Activated CD4-positive, alpha-beta T cell treated with anti-CD3 and anti-CD28 coated beads, Interleukin-10, Interleukin-2, amounts not matched to agents 100 ng/mL and 50 ng/mL, durations not matched to agents 16 hours and 8 hours (primary cell): ENCODE results near the gene MED15.
A peak's percentile ranks its signal among the peaks of the same experiment; 100 is the strongest.
"Not testable (repeated sequence)": the region's sequence is repeated elsewhere in the genome, so short reads cannot be mapped to it uniquely, and the experiment has no call there.

Experiments
- DNase-seq: peaks from one replicate; pipeline ENCODE4 v3.0.0-alpha.2; 2020

Gene MED15

DNA sequence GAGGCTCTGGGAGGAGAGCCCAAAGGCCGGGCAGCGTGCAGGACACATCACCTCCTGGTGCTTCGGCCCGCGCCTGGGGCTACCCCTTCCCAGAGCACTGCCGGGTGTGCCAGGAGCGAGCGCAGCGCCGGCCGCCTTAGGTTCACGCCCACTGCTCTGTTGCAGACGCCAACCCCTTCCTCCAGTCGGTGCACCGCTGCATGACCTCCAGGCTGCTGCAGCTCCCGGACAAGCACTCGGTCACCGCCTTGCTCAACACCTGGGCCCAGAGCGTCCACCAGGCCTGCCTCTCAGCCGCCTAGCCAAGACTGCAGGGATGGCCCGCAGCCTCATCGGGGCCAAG lies 79.0 kb downstream of the MED15 start:
- no peak for DNase-seq

DNA sequence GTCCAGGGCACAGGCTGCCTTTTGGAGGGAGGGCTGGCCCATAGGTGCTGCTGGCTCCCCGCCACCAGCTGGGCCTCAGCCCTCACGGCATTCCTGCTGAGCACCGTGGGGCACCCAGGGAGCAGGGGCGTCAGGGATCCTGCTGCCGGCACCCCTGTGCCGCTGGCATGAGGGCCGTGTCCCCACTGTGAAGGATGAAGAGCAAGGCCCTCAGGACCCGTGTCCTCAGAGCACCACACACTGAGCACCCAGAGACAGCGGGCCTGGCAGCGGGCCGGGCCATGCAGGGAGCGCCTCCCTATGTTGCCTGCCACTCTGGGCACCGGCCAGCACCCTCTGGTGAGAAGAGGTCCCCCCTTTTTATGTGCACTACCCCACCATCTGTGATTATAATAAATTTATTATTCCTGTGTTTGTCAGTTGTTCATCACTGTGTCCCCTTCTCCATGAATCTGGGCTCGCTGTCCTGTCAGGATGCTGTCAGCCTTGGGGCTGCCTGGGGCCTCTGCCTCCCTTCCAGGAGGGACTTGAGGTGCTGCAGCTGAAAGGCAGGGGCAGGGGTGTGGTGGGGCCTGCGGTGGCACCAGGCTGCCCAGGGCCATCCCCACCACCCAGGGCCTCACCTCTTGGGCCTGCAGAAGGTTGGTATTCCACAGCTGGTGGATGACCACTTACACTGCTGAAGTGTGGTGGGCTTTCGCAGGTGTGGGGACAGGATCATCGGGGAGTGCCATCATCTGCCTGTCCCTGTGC lies 80.0 kb downstream of the MED15 start:
- DNase-seq, result no peak

DNA sequence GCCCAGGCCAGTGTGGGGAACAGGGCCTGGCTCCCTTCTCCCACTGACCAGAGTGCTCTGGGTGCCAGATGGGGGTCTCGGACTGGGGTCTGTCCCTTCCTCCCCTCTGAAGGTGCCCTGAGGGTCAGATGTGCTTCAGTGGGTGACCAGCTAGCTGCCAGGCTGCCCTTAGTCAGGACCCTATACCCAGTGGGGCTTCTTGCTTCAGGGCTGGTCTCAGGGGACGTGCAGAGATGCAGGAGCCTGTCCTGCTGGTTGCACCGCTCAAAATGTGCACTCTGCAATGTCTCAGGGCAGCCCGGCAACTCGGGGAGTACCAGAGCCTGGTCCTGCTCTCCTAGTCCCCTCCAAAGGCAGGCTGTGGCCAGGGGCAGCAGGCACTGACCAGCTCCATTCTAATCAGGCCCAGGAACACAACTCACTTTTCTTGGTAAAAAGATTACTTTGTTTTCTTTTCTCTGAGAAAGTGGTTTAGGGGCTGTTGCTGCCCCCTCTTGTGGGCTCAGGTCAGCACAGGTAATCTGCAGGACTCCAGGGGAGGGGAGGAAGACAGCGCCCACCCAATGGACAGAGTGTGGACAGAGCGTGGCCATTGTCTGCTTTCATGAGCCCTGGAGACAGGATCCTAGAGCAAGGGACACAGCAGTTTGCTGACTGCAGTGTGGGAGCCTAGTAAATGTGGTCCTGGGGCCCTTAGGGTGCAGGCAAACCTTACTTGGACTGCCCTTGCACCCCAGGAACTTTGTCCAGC lies 80.9 kb downstream of the MED15 start:
- no peak for DNase-seq

DNA sequence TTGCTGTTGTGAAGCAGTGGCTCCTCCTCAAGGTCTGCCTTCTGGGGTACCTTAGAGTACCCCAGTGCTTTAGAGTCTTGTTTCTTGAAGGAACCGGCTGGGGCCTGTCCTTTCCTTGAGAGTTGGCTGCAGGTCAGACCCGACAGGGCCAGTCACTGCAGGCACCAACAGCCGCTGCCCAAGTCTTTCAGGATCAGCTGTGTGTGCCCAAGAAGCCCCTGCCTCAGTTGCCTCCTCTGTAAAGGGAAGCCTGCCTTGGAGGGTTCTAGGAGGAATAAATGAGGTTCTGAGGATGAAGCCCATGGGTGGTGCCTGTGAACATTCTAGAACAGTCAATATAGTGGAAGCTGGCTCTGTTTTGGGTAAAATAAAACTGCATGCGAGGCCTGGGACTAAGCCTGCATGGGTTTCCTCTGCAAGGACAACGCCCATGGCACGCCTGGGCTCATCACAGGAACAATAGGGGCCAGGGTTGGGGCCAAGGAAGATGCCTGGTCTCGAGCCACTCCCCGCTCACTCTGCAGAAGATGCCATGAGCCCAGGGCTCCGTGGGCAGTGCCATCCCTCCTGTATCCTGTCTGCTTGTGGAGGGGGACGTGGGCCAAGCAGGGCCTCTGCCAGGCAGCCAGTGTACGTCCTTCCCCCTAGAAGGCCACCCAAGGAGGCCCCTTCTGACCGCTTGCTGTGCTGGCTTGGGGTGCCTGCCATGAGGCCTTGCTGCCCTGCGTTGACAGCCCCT lies 81.6 kb downstream of the MED15 start:
- DNase-seq, result no peak

DNA sequence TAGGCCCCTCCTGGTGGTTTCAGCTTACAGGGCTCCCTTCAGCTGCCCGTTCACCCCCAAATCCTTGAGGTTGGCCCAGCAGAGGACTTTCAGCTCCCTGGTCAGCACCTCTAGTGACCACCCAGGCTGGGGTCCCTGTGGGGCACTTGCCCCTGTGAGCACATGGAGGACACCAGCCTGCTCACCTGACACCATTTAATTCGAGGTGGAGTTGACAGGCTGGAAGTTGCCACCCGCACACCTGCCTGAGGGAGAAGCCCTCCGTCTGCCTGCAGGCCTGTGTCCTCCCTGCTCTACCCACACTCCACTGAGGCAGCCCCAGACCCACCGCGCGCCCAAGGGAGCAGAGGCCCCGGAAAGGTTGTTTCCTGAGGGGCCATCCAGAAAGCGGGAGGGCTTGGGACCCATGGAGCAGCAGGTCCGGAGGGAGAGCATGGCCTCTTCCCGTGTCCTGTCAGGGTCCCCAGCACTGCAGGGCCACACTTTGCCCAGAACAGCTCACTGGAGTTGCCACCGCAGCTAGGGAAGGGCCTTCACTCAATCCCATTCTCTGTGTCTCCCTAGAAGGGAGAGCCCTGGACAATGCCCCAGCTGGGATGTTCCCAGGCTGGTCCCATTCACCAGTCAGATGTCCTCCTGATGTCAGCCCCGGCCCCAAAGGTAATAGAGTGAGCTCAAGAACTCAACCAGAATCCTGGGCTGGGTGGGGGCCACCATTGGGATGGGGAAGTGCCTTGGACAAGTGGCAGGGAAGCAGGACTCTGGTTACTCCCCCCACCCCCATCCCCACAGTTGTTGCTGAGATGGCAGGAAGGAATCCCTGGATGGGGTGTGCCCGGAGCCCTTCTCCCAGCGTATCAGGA lies 82.4 kb downstream of the MED15 start:
- no peak for DNase-seq

DNA sequence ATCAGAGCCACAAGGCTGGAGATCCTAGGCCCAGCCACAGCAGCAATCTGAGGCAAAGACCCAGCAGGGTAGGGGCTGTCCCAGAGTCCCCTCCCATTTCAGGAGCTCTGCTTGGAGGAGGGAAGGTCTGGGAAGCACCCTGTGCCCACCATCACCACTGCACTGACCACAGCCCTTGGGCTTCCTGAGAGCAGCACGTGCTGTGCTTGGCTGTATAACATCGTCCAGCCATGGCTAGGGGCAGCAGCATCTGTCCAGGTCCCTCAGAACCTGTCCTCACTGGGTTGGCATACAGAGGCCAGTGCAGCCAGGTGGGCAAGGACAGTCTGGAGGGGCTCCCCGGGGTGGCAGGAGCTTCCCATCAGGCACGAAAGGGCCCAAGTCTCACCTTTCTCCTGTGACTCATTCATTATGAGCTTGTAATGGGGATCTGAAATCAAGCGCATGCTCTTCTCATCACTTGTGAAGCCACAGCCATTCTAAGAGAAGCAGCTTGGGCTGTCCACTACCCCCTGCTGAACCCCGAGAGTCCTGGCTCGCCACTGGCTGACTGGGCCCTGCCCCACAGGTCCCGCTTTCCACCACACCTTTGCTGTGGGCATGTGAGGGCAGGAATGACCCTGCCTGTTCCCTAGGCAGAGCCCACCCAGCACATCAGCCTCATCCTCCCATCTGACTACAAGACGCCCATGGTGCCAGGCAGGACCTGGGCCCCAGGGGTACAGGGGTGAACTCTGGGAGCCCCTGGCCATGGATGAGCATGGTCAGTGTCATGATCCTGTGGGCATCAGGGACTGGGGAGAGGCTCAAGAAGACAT lies 83.3 kb downstream of the MED15 start:
- no peak for DNase-seq

DNA sequence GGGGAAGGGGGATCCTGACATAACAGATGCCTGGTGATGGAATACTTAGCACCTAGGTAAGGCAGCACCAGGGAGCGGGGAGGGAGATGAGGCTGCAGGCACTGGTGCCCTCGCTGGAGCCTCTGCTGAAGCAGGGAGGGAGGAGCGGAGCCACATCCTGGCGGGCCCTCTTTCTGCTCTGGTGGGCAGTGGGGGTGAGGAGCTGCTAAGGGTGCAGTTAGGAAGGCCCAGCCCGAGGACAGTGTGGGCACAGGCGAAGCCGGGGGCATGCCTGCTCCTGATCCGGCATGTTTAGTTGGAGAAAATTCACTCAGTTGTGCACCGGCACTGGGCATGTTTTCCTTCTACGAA lies 83.9 kb downstream of the MED15 start:
- DNase-seq, result no peak

DNA sequence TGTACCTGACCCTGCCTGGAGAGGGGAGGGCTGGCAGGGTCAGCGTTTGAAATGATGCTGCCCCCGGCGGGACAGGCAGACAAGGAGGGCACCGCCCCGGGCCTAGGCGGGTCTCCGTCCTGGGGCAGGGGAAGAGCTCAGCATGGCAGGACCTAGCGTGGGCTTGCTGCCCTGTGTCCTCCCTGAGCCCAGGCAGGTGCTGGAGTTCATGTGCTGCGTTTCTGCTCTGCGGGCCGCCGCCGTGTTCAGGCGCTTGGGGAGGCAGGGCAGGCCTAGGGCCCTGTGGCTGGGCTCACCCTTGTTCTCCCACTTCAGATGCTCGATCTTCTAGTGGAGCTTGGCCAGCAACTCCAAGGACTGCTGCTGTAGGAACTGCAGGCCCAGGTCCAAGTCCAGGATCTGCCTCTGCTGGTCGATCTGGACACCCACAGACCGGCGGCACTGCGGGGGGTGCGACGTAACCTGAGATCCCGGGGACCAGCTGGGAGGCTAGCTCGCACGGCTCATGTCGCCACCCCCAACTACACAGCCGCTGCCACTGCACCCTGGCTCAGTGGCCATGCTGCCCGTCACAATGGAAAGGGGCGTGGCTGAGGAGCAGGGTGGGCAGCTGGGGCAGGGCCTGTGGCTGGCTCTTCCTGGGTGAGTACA lies 84.4 kb downstream of the MED15 start:
- no peak for DNase-seq

DNA sequence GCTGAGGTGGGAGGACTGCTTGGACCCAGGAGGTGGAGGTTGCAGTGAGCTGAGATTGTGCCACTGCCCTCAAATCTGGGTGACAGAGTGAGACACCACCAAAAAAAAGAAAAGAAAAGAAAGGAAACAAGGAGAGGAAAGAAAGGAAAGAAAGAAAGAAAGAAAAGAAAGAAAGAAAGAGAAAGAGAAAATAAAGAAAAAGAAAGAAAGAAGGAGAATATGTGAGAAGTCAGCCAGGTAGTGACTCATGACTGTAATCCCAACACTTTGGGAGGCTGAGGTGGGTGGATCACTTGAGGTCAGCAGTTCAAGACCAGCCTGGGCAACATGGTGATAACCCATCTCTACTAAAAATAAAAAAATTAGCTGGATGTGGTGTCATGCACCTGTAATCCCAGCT lies 86.6 kb downstream of the MED15 start:
- not testable (repeated sequence) for DNase-seq

DNA sequence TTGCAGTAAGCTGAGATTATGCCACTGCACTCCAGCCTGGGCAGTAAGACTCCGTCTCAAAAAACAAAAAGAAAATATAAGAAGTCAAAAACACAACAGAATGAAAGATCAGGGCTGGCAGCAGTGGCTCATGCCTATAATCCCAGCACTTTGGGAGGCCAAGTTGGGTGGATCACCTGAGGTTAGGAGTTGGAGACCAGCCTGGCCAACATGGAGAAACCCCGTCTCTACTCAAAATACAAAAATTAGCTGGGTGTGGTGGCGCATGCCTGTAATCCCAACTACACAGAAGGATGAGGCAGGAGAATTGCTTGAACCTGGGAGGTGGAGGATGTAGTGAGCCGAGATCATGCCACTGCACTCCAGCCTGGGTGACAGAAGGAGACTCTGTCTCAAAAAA lies 87.1 kb downstream of the MED15 start:
- not testable (repeated sequence) for DNase-seq

DNA sequence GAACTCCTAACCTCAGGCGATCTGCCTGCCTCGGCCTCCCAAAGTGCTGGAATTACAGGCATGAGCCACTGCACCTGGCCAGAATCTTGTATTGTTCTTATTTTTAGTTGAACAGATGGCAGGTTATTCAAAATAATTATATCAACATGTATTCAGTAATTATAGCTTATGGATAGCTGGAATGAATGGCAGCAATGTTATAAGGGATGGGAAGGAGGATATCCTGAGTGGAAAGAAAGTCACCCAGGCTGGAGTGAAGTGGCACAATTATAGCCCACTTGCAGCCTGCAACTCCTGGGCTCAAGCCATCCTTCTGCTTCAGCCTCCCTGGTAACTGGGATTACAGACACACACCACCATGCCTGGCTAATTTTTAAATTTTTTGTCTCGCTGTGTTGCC lies 88.1 kb downstream of the MED15 start:
- no peak for DNase-seq

DNA sequence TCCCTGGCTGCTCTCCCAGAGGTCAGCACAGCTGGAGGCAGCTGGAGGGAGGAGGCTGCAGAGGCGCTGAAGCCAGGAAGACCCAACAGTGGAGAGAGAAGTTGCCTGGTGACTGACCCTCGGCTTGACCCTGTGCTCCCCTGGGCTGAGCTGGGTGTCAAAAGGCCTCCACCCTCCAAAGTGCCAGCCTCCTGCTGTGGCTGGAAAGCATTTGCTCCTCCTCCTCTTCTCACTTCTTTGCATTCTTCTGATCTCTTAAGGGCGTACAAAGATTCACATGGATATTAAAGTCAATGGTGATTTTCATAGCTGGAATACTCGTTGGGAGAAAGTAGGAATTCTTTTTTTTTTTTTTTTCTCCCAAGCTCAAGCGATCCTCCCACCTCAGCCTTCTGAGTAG lies 91.7 kb downstream of the MED15 start:
- DNase-seq, result no peak

DNA sequence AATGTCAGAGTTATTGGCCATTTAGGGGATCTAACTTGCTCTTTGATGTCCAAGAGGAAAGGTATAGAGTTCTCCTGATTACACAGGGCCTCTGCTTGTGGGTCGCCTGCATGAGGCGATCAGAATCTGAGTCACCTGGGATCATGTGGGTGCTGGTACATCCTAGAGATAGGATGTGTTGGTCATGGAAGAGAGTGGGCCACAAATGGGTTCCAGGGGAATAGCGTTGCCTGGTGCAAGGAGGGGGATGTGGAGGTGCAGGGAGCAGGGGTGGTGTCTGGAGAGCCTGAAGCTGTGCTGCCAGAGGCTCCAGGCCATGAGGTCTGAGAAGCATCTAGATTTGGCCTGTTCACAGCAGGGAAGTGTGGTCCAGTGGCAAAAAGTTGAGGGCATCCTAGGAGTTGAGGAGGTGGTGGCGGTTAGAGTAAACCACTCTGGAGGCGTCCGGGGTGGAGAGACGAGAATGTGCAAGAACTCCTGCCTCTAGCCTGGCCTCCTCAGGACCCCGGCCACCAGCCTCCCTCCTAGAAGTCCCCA lies 92.8 kb downstream of the MED15 start:
- no peak for DNase-seq

DNA sequence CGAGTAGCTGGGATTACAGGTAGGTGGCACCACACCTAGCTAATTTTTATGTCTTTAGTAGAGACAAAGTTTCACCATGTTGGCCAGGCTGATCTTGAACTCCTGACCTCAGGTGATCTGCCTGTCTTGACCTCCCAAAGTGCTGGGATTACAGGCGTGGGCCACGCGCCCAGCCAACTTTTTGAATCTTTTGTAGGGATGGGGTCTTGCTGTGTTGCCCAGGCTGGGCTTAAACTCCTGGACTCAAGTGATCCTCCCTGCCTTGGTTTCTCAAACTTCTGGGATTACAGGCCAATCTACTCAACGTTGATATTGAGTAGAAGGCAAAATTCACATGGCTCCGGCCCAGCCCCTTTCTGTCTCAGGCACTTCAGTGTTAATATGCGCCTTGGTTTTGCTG lies 93.9 kb downstream of the MED15 start:
- DNase-seq, result no peak

DNA sequence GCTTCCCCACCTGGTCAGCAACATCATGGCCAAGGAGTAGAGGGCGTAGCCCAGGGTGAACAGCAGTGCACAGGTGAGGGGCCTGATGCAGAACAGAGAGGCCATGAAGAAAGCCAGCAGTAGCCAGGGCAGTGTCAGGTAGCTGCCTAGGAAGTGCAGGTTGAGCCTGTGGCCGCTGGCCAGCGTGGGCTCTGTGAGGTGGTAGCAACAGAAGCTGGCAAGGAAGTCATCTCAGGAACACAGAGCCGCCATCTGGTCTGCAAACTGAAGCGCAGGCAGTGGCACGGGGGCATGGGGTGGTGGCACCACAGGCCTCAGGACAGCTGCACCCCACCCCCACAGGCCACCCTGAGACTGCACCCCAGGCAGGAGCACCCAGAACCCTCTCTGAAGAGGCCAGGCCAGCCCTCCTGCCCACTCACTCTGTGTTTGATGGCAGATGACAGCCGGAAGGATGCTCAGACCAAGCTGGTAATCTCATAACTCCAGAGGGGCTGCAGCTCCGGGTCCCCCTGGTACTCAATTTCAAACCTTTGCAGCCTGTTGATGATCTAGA lies 95.3 kb downstream of the MED15 start:
- DNase-seq, result no peak

DNA sequence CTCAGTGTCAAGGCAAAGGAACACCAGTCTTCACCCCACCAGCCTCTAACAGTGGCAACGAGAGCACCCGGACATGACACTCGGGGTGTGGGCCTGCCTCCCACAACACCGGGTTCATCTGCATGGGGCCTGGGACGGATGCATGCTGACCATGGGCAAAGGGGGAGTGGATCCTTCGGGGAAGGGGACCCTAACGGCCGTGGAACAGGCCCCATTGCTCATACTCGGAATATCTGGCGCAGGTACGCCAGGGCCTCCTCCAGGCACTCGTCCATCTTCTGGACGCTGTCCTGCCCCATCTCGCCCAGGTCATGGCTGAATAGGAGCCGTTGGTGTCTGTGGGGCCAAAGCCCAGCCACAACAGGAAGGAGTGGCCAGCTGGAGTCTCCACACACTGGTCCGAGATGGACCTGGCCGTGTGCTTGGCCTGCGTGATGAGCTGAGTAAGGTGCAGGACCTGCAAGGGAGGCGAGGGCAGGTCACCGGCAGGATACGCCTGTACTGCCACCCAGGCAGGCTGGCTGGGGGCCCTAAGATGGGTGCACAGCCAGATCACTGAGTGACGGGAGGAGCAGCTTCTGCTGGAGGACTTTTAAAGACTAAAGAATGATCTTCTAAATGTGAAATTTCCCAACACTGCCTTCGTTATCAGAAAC lies 96.8 kb downstream of the MED15 start:
- no peak for DNase-seq

DNA sequence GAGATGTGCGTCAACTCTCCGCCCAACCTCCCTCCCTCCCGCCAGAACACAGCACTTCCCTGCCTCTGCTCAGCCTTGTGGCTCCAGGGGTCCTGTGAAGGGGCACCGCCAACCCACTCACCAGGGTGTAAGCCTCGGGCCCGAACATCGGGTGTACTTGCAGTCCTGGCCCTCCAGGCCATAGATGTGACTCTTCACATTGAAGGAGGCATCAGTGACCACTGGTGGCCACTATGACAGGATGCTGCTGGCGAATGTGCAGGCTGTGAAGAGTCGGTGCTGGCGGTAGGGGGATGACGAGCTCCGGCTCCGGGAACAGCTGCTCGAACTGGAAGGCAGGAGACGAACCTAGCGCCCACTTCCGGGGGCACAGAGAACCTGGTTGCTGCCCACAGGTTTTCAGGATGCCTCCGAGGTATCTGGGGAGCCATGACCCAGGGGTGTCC lies 97.4 kb downstream of the MED15 start:
- no peak for DNase-seq

DNA sequence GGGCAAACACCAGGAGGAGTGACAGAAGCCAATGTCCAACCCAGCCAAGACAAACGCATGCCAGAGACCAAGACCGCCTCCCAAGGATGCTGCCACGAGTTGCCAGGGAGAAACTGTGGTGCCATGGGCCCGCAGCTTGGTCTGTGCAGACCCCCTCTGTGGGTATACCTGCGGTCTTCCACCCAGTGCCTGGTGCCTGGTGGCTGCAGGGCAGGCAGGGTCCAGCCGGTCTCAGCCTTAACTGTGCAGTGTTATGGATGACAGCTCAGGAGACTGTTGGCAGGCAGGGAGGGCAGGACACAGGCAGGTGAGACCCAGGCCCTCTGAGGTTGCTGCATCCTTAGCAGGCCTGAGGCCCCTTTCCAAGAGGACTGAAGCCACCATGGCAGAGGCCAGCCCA lies 97.9 kb downstream of the MED15 start:
- no peak for DNase-seq

DNA sequence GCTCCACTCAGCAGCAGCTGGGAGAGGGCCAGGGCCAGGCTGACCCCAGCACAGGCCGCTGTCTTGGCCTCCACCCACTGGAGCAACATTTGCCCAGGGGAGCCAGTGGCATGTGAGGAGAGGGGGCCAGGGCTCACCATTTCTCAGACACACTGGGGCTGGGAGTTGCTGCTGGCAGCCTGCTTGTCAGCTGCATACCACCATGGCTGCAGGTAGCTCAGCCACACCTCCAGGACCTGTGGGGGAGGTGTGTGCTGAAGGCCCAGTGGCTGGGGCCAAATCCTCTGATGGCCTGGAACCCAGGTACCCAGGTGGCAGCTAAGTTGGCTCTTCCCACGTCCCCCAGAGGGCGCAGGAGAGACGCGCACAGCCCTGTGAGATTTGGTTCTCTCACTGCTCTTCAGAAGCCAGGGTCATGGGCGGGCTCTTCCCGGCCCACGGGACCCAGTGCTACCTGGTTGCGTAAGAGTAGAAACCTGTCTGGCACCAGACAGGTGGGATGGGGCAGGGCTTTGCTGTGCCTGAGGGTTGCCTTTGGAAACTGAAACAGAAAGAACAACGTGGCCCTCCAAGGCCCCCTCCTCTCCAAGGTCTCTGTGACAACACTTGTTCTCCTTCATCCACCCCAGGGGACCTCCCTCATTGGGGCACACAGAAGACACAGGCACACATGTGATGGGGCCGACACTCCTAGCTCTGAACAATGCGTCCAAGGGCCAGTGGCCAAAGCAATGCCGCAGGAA lies 98.8 kb downstream of the MED15 start:
- DNase-seq, result peak; percentile 78

DNA sequence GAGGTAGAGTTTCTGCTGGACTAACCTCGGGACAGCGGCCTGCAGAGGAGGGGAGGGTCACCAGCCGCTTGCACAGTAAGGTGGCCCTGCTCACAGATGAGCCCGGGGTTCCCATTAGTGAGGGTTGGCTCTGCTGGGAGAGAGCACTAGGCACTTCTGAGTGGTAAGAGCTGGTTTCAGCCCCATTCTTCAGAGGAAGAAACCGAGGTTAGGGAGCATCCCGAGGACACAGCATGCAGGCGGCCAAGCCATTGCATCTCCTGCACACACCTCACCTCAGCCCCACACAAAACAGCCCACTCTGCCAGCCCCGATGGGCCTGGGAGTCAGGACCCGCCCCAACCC lies 99.3 kb downstream of the MED15 start:
- DNase-seq, result no peak
